OCI-LY1 (cell line): Measurements from ENCODE around the gene KBTBD13.

ENCODE experiments used
- H2AFZ ChIP-seq: fragments of 200-600 bp; sonication (generic), shearing (Covaris generic); 2 replicates; pipeline ENCODE4 v1.6.0; 2014; ENCODE audit warnings: antibody characterized with exemption, mild to moderate bottlenecking, low read length
- H3F3A ChIP-seq: fragments of 200-600 bp; sonication (generic), shearing (Covaris generic); 2 replicates; pipeline ENCODE4 v1.6.0; 2014; ENCODE audit warnings: mild to moderate bottlenecking, antibody characterized with exemption, low read length, moderate library complexity; ENCODE audit not compliant: insufficient read depth
- H3K27ac ChIP-seq: fragments of 200-600 bp; sonication (generic); 2 replicates; pipeline ENCODE4 v1.5.1; 2014; ENCODE audit warnings: low read length, mixed run types, mild to moderate bottlenecking, low read depth; ENCODE audit not compliant: poor library complexity, severe bottlenecking
- H3K27me3 ChIP-seq: fragments of 200-600 bp; sonication (generic); 2 replicates; pipeline ENCODE4 v1.6.0; 2014; ENCODE audit warnings: antibody characterized with exemption, mild to moderate bottlenecking, low read length, moderate library complexity; ENCODE audit not compliant: insufficient read depth
- H3K36me3 ChIP-seq: fragments of 200-600 bp; sonication (generic); 2 replicates; pipeline ENCODE4 v1.6.1; 2014; ENCODE audit warnings: mild to moderate bottlenecking, antibody characterized with exemption, low read length, moderate library complexity, mixed read lengths; ENCODE audit not compliant: insufficient read depth
- H3K4me1 ChIP-seq: fragments of 200-600 bp; sonication (generic); 2 replicates; pipeline ENCODE4 v1.5.1; 2014; ENCODE audit warnings: mild to moderate bottlenecking, low read length, moderate library complexity; ENCODE audit not compliant: insufficient read depth, severe bottlenecking
- H3K4me2 ChIP-seq: fragments of 200-600 bp; sonication (generic), shearing (Covaris generic); 2 replicates; pipeline ENCODE4 v1.6.1; 2014; ENCODE audit warnings: low read length
- H3K4me3 ChIP-seq: fragments of 200-600 bp; sonication (generic); 2 replicates; pipeline ENCODE4 v1.5.1; 2014; ENCODE audit warnings: low read length, low read depth, mild to moderate bottlenecking, mixed read lengths; ENCODE audit not compliant: poor library complexity, severe bottlenecking
- H3K79me2 ChIP-seq: fragments of 200-600 bp; shearing (Covaris generic); 2 replicates; pipeline ENCODE4 v1.6.1; 2016; ENCODE audit warnings: mixed run types, low read length, mixed read lengths; ENCODE audit not compliant: insufficient read depth
- H3K9ac ChIP-seq: fragments of 200-600 bp; sonication (generic), shearing (Covaris generic); 2 replicates; pipeline ENCODE4 v1.6.1; 2014; ENCODE audit warnings: mild to moderate bottlenecking, low read length, mixed read lengths
- H3K9me2 ChIP-seq: fragments of 200-600 bp; sonication (generic), shearing (Covaris generic); 2 replicates; pipeline ENCODE4 v1.6.1; 2014; ENCODE audit warnings: low read depth, mild to moderate bottlenecking, low read length, mixed read lengths
- H3K9me3 ChIP-seq: fragments of 200-600 bp; shearing (Covaris generic); 2 replicates; pipeline ENCODE4 v1.6.1; 2014; ENCODE audit warnings: low read length, mixed read lengths
- H4K20me1 ChIP-seq: fragments of 200-600 bp; sonication (generic), shearing (Covaris generic); 2 replicates; pipeline ENCODE4 v1.6.0; 2016; ENCODE audit warnings: mild to moderate bottlenecking, low read length; ENCODE audit not compliant: insufficient read depth
- CTCF ChIP-seq: fragments of 200-600 bp; sonication (generic), shearing (Covaris generic); IDR thresholded peaks from 2 replicates; pipeline ENCODE4 v1.5.1; 2017; ENCODE audit warnings: mild to moderate bottlenecking, antibody characterized with exemption, low read length, moderate library complexity, mixed read lengths
- EZH2 ChIP-seq: fragments of 200-600 bp; sonication (generic), shearing (Covaris generic); IDR thresholded peaks from 2 replicates; pipeline ENCODE4 v1.8.0; 2017; ENCODE audit warnings: borderline replicate concordance, mixed run types, mild to moderate bottlenecking, antibody characterized with exemption, low read length, moderate library complexity, mixed read lengths

KBTBD13 gene

DNA sequence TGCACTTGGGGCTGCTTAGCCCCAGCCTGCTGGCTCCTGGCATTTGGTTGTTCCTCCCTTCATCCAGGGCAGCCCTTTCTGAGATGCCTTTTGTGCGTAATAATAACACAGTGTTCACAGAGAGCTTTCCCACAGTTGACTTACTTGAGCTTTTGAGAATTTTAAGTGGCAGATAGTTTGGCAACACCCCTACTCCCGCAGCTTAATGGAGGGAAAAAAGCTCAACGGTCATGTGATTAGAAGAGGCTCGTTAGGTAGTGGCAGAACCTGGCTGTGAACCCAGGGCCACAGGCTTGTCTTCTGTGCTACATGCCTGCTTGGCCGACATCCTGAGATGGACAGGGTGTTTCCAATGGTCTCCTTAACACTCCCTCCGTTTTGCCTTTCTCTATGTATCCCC lies 4.7 kb downstream of the KBTBD13 start:
- Histone ChIP-seq H3F3A (no peaks in the 10 kb centered on the region), H4K20me1 (no peaks in the 10 kb centered on the region), H3K27ac (no peak overlapping the region), H3K9ac (no peak overlapping the region), H3K4me1 (no peaks in the 10 kb centered on the region), H3K4me3 (no peak overlapping the region), H3K79me2 (no peaks in the 10 kb centered on the region), H3K27me3 (no peaks in the 10 kb centered on the region), H3K36me3 (no peaks in the 10 kb centered on the region), H3K9me3 (no peaks in the 10 kb centered on the region), H2AFZ (no peak overlapping the region), H3K9me2 (no peaks in the 10 kb centered on the region), H3K4me2 (no peak overlapping the region)
- TF ChIP-seq EZH2 (no peak), CTCF (no peak)

DNA sequence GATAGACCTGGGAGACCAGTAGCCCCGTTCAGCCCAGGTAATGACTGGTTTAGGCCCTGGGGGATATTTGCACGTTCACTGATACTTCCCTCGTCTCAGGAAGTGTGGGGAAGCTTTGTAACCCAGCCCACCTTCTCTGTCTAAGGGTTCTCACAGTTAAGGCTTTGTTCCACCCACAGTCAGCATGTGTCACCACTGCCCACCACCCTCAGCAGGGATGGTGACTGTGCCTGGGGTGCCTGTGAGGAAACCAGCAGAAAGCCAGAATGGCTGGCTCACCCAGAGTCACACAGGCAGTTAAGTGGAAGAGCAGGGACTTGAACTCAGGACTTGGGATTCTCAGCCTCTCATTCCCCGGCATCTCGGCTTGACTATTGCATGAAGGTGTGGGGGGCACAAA lies 5.2 kb downstream of the KBTBD13 start:
- TF ChIP-seq EZH2 (no peak), CTCF (no peak)
- no peaks in the 10 kb centered on the region for H3K36me3 ChIP-seq
- H2AFZ ChIP-seq, result no peak overlapping the region
- no peaks in the 10 kb centered on the region for H3K9me2 ChIP-seq
- H3K4me1 ChIP-seq, result no peaks in the 10 kb centered on the region
- no peak overlapping the region for H3K9ac ChIP-seq
- no peaks in the 10 kb centered on the region for H3K79me2 ChIP-seq
- H3K4me3 ChIP-seq, result no peak overlapping the region
- H3F3A ChIP-seq, result no peaks in the 10 kb centered on the region
- no peaks in the 10 kb centered on the region for H3K9me3 ChIP-seq
- H3K27me3 ChIP-seq, result no peaks in the 10 kb centered on the region
- no peaks in the 10 kb centered on the region for H4K20me1 ChIP-seq
- H3K27ac ChIP-seq, result no peak overlapping the region
- H3K4me2 ChIP-seq, result no peak overlapping the region

DNA sequence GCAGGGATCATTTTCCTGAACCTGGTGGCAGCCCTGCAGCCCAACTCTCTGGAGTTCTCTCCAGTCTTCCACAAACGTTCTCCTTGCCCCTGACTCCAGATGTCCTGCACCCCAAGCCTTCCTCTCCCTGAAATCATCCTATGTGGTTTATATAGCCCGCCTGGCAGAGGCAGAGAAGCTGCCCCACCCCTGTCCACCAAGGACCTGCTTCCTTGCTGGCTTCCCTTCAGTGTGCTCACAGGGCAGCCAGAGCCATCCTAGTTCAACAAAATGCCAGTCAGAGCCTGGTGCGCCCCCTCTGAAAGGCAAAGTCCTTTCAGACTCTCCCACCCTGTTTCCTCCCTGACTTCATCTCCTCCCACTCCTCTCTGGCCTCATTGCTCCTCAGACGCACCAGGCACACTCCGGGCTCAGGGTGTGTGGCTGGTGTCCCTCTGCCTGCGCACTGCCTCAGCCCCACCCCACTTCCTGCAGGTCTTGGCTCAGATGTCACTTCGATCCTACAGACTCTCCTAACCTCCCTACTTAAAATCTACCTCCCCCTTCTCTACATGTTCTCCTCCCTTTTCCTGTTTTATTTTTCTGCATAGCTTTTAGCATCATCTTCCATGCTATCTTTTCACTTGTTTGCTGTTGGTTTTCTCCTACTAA lies 5.9 kb downstream of the KBTBD13 start:
- H2AFZ ChIP-seq, result no peak overlapping the region
- H3K9ac ChIP-seq, result no peak overlapping the region
- TF ChIP-seq EZH2 (no peak), CTCF (no peak)

More for the DNA sequence above, 5.9 kb downstream of the KBTBD13 start:
- no peaks in the 10 kb centered on the region for H3K4me1 ChIP-seq
- no peaks in the 10 kb centered on the region for H3K79me2 ChIP-seq
- no peaks in the 10 kb centered on the region for H3F3A ChIP-seq
- no peak overlapping the region for H3K4me3 ChIP-seq
- no peaks in the 10 kb centered on the region for H3K27me3 ChIP-seq
- no peaks in the 10 kb centered on the region for H3K9me2 ChIP-seq
- no peak overlapping the region for H3K4me2 ChIP-seq
- no peak overlapping the region for H3K27ac ChIP-seq
- H3K9me3 ChIP-seq, result no peaks in the 10 kb centered on the region
- H4K20me1 ChIP-seq, result no peaks in the 10 kb centered on the region
- no peaks in the 10 kb centered on the region for H3K36me3 ChIP-seq
